WTC11 (cell line): ENCODE results near the gene EIF3L. TPM values are rescaled to one million over a fixed set of nuclear protein-coding genes. Genes with fewer than 3 reads are reported as not detected.

Experiments
- ATAC-seq: fragments of 200-7000 bp; cut with Tn5 transposase; 2 replicates; pipeline ENCODE4 v1.10.0; 2021; ENCODE audit warnings: mild to moderate bottlenecking, moderate library complexity
- CTCF ChIA-PET: fragments of 300-600 bp; sonication (Branson Sonifier 250); formaldehyde crosslinking; loops from one replicate; lab custom pipeline; 2021; ENCODE audit warnings: antibody characterized with exemption; lab: Charles Lee
- POLR2A ChIA-PET: fragments of 350-600 bp; sonication (Branson Sonifier 250); formaldehyde crosslinking; loops from one replicate; lab custom pipeline; 2021; ENCODE audit warnings: antibody characterized with exemption; lab: Charles Lee
- DNase-seq: peaks from one replicate; pipeline ENCODE4 v3.0.0; 2021; ENCODE audit warnings: low spot score
- H3K27ac Mint-ChIP-seq: 2 replicates; pipeline ENCODE4 v1.8.0; 2021; ENCODE audit warnings: mixed read lengths
- H3K27me3 Mint-ChIP-seq: 2 replicates; pipeline ENCODE4 v1.8.0; 2021; ENCODE audit warnings: low read depth, mild to moderate bottlenecking, moderate library complexity, mixed read lengths
- H3K36me3 Mint-ChIP-seq: 2 replicates; pipeline ENCODE4 v1.8.0; 2021; ENCODE audit warnings: mixed read lengths
- H3K4me1 Mint-ChIP-seq: 2 replicates; pipeline ENCODE4 v1.8.0; 2022; ENCODE audit warnings: mixed read lengths
- H3K4me3 Mint-ChIP-seq: 2 replicates; pipeline ENCODE4 v1.8.0; 2021; ENCODE audit warnings: mild to moderate bottlenecking, moderate library complexity, mixed read lengths
- H3K9me3 Mint-ChIP-seq: 2 replicates; pipeline ENCODE4 v1.8.0; 2021; ENCODE audit warnings: mixed read lengths
- ARID4B ChIP-seq: sonication (generic); formaldehyde crosslinking; IDR thresholded peaks from 2 replicates; pipeline ENCODE4 v1.8.0; 2023; ENCODE audit warnings: missing genetic modification reagents, mild to moderate bottlenecking, borderline replicate concordance
- CDX4 ChIP-seq: fragments of 250-450 bp; sonication (Bioruptor Pico); IDR thresholded peaks from 2 replicates; pipeline ENCODE4 v1.9.0; 2021; ENCODE audit warnings: moderate library complexity, mild to moderate bottlenecking, inconsistent platforms, borderline replicate concordance
- ERG ChIP-seq: fragments of 250-450 bp; sonication (Bioruptor Pico); IDR thresholded peaks from 2 replicates; pipeline ENCODE4 v1.8.0; 2021; ENCODE audit warnings: mild to moderate bottlenecking
- FOXK1 ChIP-seq: sonication (generic); formaldehyde crosslinking; IDR thresholded peaks from 2 replicates; pipeline ENCODE4 v1.8.0; 2022; ENCODE audit warnings: mild to moderate bottlenecking, moderate library complexity, missing genetic modification reagents
- GTF2I ChIP-seq: fragments of 250-450 bp; sonication (Bioruptor Pico); conservative IDR thresholded peaks from 2 replicates; pipeline ENCODE4 v1.4.0; 2021; ENCODE audit warnings: mild to moderate bottlenecking
- MYBL2 ChIP-seq: sonication (generic); formaldehyde crosslinking; IDR thresholded peaks from 2 replicates; pipeline ENCODE4 v1.8.1; 2023; ENCODE audit warnings: mild to moderate bottlenecking, moderate library complexity, missing genetic modification reagents
- NFE2L1 ChIP-seq: sonication (generic); formaldehyde crosslinking; IDR thresholded peaks from 2 replicates; pipeline ENCODE4 v1.8.1; 2023; ENCODE audit warnings: missing genetic modification reagents
- NR3C1 ChIP-seq: sonication (generic); formaldehyde crosslinking; conservative IDR thresholded peaks from 2 replicates; pipeline ENCODE4 v1.8.1; 2023; ENCODE audit warnings: low read depth, mild to moderate bottlenecking, missing genetic modification reagents
- PRRX2 ChIP-seq: fragments of 250-450 bp; sonication (Bioruptor Pico); IDR thresholded peaks from 2 replicates; pipeline ENCODE4 v1.8.0; 2021; ENCODE audit warnings: mild to moderate bottlenecking
- SMAD3 ChIP-seq: sonication (generic); formaldehyde crosslinking; IDR thresholded peaks from 2 replicates; pipeline ENCODE4 v1.8.0; 2022; ENCODE audit warnings: missing genetic modification reagents, mild to moderate bottlenecking, borderline replicate concordance
- SP1 ChIP-seq: sonication (generic); formaldehyde crosslinking; conservative IDR thresholded peaks from 2 replicates; pipeline ENCODE4 v1.8.1; 2022; ENCODE audit warnings: missing genetic modification reagents
- STAT6 ChIP-seq: sonication (generic); formaldehyde crosslinking; conservative IDR thresholded peaks from 2 replicates; pipeline ENCODE4 v1.8.1; 2023; ENCODE audit warnings: mild to moderate bottlenecking, low read depth, missing genetic modification reagents, moderate library complexity
- USF1 ChIP-seq: sonication (generic); formaldehyde crosslinking; IDR thresholded peaks from 2 replicates; pipeline ENCODE4 v1.8.0; 2022; ENCODE audit warnings: mild to moderate bottlenecking, missing genetic modification reagents
- ZNF121 ChIP-seq: sonication (generic); formaldehyde crosslinking; IDR thresholded peaks from 2 replicates; pipeline ENCODE4 v1.8.0; 2023; ENCODE audit warnings: missing genetic modification reagents
- ZNF396 ChIP-seq: fragments of 250-450 bp; sonication (Bioruptor Pico); IDR thresholded peaks from 2 replicates; pipeline ENCODE4 v1.8.0; 2021; ENCODE audit warnings: mild to moderate bottlenecking, moderate library complexity, borderline replicate concordance
- ZNF416 ChIP-seq: fragments of 250-450 bp; sonication (Bioruptor Pico); IDR thresholded peaks from 2 replicates; pipeline ENCODE4 v1.9.0; 2021; ENCODE audit warnings: mild to moderate bottlenecking, inconsistent platforms
- ZNF423 ChIP-seq: fragments of 250-450 bp; sonication (Bioruptor Pico); IDR thresholded peaks from 2 replicates; pipeline ENCODE4 v2.1.2; 2022; ENCODE audit warnings: mild to moderate bottlenecking, moderate library complexity
- ZNF425 ChIP-seq: fragments of 250-450 bp; sonication (Bioruptor Pico); conservative IDR thresholded peaks from 2 replicates; pipeline ENCODE4 v1.9.0; 2021; ENCODE audit warnings: mild to moderate bottlenecking
- total RNA-seq: library from RNA; stranded (reverse); gene quantifications from 3 replicates; pipeline ENCODE4 v1.2.3, GENCODE V29; 2021

The EIF3L gene
- total RNA-seq, 1 experiment from 2014 or later = 611 TPM

GRCh38 chr22:37922191-37922590 is 73.0 kb downstream of the EIF3L start (continued):
- TF ChIP-seq ARID4B (CRISPR knock-in tag) = no peak
- TF ChIP-seq SMAD3 = no peak
- no peak for TF ChIP-seq MYBL2 (CRISPR knock-in tag)
- no peak for TF ChIP-seq STAT6 (CRISPR knock-in tag)

GRCh38 chr22:37923927-37924326 is 74.7 kb downstream of the EIF3L start:
- no peak for DNase-seq
- Mint-ChIP-seq H3K27me3 (no peaks in the 10 kb centered on the region; the same call in 1 of the 2 replicates), H3K27ac (peak overlapping the region; percentile 65; the same call in 1 of the 2 replicates), H3K36me3 (peaks cover 11% of the 10 kb centered on the region), H3K9me3 (no peaks in the 10 kb centered on the region), H3K4me3 (no peak overlapping the region), H3K4me1 (no peaks in the 10 kb centered on the region)
- ChIA-PET CTCF (interaction anchor here (0.7 to 2.4 kb wide), 3 partner anchors 10 to 106 kb away, joined by 4 to 9 read pairs (median 4); partner anchors contain the start of gene MICALL1), POLR2A (no interaction called here)
- no peak for ATAC-seq
- TF ChIP-seq ZNF396 (CRISPR knock-in tag) = no peak
- TF ChIP-seq ZNF416 (CRISPR knock-in tag) = no peak
- no peak for TF ChIP-seq FOXK1 (CRISPR knock-in tag)
- TF ChIP-seq CDX4 (CRISPR knock-in tag) = no peak
- TF ChIP-seq MYBL2 (CRISPR knock-in tag) = no peak
- no peak for TF ChIP-seq USF1
- no peak for TF ChIP-seq NFE2L1 (CRISPR knock-in tag)
- TF ChIP-seq GTF2I (CRISPR knock-in tag) = no peak
- no peak for TF ChIP-seq SP1 (CRISPR knock-in tag)
- no peak for TF ChIP-seq PRRX2 (CRISPR knock-in tag)
- no peak for TF ChIP-seq ZNF121
- TF ChIP-seq STAT6 (CRISPR knock-in tag) = no peak
- no peak for TF ChIP-seq ZNF425 (CRISPR knock-in tag)
- TF ChIP-seq NR3C1 (CRISPR knock-in tag) = no peak
- TF ChIP-seq ZNF423 (CRISPR knock-in tag) = no peak
- TF ChIP-seq ERG = no peak
